Cardiac fibroblast (primary cell): ENCODE data around the gene SMG6.

Experiments used
- DNase-seq, 2 donors: peaks; one replicate each; pipeline versions ENCODE4 v3.0.0 to v3.0.0-alpha.2; 2010; ENCODE audit warnings: low read depth in 2 of 2
- H3K4me3 ChIP-seq, 2 donors: replicated peaks in 1 of 2; 1 replicate in 1 of 2; 2 replicates in 1 of 2; pipeline ENCODE4 v1.5.1; 2011; ENCODE audit warnings: low read depth in 2 of 2, low read length in 2 of 2, mild to moderate bottlenecking in 2 of 2, moderate library complexity in 1 of 2
- TF ChIP-seq, protein P1 (sequence below): IDR thresholded peaks from one replicate; pipeline ENCODE4 v1.5.1; 2011; ENCODE audit warnings: low read depth, mild to moderate bottlenecking, low read length, inconsistent platforms

SMG6 gene

DNA sequence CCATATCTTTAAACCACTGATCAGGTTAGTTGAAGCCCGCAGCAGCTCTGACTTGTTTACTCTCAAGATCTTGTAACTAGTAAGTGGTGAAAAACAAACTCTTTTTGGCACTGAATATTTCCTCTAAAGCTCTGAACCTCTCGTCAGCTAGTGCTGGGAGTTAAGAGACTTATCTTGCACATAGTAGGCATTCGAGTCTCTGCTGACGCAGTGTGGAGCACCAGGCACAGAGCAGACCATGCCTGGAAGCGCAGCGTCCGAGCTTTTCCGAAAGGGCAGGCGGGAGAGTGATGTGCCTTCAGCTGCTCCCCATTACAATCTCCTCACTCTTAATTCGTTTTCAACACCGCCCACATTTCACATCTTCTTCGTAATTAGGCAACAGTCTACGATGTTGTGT lies 63.0 kb downstream of the SMG6 start:
- peak overlapping the region in 1 of 2 donors; percentile 24 for H3K4me3 ChIP-seq
- DNase-seq: peak in 1 of 2 donors; percentile 64
- TF ChIP-seq, protein P1, sequence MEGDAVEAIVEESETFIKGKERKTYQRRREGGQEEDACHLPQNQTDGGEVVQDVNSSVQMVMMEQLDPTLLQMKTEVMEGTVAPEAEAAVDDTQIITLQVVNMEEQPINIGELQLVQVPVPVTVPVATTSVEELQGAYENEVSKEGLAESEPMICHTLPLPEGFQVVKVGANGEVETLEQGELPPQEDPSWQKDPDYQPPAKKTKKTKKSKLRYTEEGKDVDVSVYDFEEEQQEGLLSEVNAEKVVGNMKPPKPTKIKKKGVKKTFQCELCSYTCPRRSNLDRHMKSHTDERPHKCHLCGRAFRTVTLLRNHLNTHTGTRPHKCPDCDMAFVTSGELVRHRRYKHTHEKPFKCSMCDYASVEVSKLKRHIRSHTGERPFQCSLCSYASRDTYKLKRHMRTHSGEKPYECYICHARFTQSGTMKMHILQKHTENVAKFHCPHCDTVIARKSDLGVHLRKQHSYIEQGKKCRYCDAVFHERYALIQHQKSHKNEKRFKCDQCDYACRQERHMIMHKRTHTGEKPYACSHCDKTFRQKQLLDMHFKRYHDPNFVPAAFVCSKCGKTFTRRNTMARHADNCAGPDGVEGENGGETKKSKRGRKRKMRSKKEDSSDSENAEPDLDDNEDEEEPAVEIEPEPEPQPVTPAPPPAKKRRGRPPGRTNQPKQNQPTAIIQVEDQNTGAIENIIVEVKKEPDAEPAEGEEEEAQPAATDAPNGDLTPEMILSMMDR: no peak

DNA sequence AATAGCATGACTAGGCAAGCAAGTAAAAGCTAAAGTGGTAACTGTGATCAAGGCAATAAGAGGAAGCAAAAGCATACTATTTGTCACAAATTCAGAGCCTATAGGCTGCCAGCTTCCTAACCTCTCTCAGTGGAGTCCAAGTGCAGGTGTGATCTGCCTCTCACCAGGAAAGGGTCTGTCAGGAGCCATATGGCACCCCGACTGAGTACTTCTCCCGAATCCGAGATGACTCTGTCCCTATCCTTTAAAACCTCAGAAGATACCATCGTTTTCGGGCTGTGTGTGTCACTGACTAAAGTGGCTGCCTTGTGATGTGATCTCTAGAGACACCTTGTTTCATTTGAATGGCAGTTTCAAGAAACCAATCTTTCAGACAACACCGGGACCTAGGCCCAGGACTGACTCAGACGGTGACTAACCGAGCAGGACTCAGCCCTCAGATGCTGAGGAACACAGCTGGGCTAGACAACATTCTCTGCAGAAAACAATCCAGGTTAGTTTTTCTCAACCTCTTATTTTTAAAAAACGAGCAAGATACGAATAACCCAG lies 63.6 kb downstream of the SMG6 start:
- peak; percentile 83 to 94 for DNase-seq
- TF ChIP-seq, protein P1: no peak
- H3K4me3 ChIP-seq: peak overlapping the region in 1 of 2 donors; percentile 31

DNA sequence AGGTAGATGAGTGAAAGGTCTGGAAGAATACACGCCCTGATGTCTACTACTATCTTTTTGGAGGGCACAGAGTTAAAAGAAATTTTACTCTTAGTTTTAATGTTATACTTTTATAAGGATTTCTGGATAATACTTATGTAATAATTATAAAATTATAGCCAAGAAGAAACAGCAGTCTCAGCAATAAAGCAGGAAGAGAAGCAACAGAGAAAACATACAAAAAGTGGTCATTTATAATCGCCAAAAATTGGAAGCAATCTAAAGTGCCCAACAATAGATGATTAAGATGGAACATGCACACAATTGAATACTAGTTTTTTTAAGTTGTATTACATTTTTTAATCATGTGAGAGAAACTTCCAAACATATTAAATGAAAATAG lies 64.4 kb downstream of the SMG6 start:
- TF ChIP-seq, protein P1: no peak
- DNase-seq: no peak
- no peak overlapping the region for H3K4me3 ChIP-seq

DNA sequence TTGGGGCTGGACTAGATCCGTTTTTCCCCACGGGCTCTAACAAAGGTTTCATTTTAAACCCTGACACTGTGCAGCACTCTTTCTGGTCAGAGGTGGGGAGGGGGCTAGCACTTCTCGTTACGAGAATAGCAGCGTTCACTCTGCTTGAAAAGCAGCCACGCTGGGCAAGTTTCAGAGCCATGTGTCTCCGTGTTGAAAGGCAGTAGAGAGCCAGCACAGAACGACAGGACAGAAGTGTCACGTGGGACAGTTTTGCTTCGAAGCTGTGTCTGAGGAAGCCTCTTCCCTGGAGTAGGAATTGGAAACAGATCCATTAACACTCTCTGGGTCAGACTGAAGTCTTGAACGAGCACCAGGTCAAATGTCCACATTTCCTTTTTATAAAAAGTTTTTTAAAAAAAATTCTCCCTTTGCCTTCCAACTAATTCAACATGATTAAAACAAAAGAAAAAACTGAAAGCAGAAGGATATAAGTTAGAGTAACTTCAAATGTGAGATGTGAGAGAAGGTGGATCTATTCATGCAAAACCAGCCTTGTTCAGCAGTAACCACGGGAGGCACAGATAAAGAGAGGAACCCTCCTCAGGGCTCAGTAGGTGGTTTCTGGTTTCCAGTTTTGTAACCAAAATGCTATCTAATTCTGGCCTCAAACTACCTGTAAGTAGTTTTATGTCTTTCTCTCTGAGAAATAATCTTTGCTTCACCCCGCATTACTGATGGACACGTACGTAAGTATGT lies 65.0 kb downstream of the SMG6 start:
- TF ChIP-seq, protein P1: no peak
- DNase-seq: no peak
- H3K4me3 ChIP-seq: no peak overlapping the region

DNA sequence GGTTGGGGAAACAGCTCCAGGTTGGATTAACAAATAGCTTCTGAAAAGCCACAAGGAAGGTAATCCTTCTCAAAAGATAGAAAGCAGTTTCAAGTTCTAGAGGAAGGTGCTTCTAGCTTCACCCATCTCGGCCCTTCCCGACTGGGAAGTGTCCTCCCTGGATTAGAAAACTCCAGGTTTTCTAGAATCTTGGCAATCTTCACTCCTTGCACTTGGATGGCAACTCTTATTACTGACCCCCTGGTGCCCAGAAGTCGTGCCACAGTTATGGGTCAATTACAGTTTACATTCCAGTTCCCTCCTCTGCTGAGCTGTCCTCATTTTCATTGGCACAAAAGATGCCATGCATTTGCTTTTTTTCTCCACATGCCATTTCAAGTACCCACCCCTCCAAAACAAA lies 65.6 kb downstream of the SMG6 start:
- TF ChIP-seq, protein P1: no peak
- no peak for DNase-seq
- H3K4me3 ChIP-seq: no peak overlapping the region

DNA sequence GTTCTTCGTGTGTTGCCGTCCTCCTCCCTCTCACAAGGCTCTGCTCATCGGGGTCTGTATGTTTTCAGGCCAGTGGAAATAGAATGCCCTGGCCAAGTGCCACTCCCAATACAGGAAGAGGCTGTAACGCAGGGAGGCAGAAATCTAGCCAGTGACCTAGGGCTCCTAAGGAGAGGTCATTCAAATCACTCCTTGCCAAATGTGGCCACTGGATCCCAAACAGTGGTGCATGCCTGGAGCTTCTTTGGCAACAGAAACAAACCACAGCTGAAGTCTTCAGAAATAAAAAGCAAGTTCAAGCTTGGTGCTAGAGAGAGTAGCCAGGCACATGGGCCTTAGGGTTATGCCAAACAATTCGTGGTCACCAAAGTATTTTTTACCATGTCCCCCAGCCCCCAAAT lies 66.1 kb downstream of the SMG6 start:
- TF ChIP-seq, protein P1: no peak
- DNase-seq: peak in 1 of 2 donors; percentile 87
- no peak overlapping the region for H3K4me3 ChIP-seq
